GM21737 (cell line): ENCODE results near the gene PLEKHB1.

Experiments used
- ATAC-seq: cut with Tn5 transposase; IDR thresholded peaks from one replicate; pipeline ENCODE4 v1.9.1; 2021; ENCODE audit warnings: mild to moderate bottlenecking, moderate library complexity; ENCODE audit not compliant: unreplicated experiment

The PLEKHB1 gene

DNA sequence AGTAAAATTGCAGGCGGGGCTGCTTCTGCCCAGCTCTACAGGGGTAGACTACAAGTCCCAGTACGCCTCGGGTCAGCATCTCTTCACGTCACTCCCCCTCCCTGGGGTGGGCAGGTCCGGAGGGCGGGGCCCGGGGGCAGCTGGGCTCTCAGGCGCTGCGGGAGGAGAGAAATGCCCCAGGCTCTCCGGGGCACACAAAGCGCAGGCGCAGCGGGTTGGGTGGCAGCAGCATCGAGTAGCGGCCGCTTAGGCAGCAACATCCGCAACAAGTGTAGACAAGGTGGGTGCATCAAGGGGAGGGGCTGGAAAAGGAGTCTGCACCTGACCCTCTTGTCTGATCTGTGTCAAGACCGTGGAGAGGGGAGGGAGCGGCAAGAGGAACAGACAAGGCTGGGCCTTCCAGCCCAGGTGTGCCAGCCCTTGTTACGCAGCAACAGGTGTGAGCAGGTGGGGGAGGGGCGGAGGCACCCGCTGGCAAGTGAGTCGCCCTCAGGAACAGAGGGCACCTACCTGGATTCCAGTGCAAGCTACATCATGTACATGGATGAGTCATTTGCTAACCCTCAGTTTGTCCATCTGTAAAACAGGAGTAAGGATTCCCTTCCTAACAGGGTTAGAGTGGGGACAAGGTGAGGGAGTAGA, 1.2 kb downstream of the PLEKHB1 start:
- peak; percentile 92 for ATAC-seq

- ATAC-seq = no peak
These were observed 1.7 kb downstream of the PLEKHB1 start for GRCh38 chr11:73648121-73648520.

GRCh38 chr11:73648571-73649046, 2.2 kb downstream of the PLEKHB1 start:
- ATAC-seq = no peak

DNA sequence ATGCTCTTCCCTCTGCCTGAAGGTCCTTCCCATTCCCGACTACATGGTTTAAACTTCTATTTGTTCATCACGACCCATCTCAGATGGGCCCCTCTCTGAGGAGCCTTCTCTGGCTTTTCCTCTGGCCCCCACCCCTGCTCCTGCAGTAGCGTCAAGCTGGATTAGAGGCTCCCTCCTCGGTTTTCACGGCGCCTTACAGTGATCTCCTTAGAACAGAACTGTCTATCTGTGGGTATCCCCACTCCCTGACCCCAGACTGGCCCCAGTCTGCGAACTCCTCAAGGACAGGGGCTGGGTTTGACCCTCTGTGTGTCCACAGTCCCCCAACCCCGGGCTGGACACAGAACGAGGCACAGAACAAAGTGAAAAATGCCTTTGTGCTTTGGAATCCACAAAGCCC, 2.8 kb downstream of the PLEKHB1 start:
- no peak for ATAC-seq

DNA sequence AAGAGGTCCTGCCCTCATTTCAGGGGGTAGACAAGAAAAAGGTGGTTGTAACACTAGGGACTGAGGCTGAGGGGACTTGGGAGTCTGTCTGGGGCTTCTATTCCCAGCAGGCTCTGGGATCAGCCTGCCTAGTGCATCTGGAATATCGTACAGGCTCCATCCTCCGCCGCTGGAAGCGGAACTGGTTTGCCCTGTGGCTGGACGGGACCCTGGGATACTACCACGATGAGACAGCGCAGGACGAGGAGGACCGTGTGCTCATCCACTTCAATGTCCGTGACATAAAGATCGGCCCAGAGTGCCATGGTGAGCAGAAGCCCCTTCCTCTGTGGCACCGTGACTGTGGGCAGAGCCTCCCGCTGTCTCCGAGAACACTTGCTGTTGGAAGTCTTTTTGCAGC, 4.0 kb downstream of the PLEKHB1 start:
- no peak for ATAC-seq

DNA sequence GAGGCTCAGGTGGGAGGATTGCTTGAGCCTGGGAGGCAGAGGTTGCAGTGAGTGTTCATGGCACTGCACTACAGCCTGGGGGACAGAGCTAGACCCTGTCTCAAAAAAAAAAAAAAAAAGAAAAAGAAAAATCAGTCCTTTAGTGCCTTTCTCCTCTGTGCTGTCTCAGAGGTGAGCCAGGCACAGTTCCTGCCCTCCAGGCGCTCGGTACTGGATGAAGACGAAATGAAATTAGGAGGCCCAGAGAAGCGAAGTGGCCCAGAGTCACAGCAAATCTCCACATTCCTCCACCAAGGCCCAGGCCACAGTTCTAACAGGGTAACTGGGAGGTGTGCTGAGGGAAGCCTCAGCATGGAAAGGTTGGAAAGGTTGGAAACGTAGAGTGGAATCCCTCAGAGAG, 4.9 kb downstream of the PLEKHB1 start:
- no peak for ATAC-seq

- ATAC-seq = no peak
These were observed 5.3 kb downstream of the PLEKHB1 start for GRCh38 chr11:73651661-73652045.

DNA sequence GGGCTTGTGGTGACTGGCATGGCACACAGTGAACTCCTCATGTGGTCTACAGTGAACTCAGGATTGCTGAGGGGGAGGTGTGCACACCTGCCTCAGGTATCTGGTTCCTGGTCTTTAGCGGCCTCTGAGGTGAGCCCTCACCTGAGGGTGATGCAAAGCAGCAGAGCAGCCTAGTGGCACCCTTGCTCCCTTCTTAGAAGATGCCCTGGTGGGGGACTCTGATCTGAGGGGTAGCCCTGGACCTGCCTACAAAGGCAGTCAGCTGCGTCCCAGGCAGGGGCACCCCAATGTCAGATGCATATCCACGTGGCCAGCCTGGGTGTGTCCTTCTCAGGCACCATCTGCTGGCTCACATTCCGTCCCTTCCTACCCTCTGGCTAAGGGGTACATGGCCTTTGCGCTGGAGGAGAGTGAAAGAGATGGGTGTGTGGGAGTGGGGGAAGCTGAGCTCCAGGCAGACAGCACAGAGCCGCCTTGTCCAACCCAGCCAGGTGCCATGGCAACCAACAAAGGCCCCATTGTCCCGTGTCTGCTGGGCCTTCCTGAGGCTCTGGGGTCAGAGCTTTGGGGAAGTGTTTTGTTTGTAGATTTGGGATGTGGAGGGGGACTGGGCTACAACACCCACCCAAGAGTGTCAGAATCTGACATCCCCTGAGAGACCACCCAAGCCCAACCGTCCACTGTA, 5.8 kb downstream of the PLEKHB1 start:
- no peak for ATAC-seq

GRCh38 chr11:73652856-73653559, 6.6 kb downstream of the PLEKHB1 start:
- ATAC-seq = no peak

- ATAC-seq = no peak
These were observed 7.6 kb downstream of the PLEKHB1 start for GRCh38 chr11:73653996-73654395.

GRCh38 chr11:73654482-73655021, 8.2 kb downstream of the PLEKHB1 start:
- no peak for ATAC-seq

GRCh38 chr11:73655686-73656085, 9.3 kb downstream of the PLEKHB1 start:
- ATAC-seq = no peak

GRCh38 chr11:73656985-73657384, 10.6 kb downstream of the PLEKHB1 start:
- no peak for ATAC-seq

DNA sequence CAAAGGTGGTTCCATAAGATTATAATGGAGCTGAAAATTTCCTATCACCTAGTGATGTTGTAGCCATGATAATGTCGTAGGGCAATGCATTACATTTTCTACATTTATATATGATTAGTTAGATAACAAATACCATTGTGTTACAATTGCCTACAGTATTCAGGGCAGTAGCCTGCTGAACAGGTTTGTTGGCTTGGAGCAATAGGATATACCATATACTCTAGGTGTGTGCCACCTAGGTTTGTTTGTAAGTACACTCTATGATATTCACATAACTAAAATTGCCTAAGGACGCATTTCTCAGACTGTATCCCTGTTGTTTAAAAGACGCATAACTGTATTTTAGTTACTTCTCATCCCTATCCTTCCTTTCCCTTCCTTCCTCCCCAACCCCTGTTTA, 13.6 kb downstream of the PLEKHB1 start:
- ATAC-seq = no peak

- ATAC-seq = no peak
These were observed 14.2 kb downstream of the PLEKHB1 start for GRCh38 chr11:73660497-73661034.

DNA sequence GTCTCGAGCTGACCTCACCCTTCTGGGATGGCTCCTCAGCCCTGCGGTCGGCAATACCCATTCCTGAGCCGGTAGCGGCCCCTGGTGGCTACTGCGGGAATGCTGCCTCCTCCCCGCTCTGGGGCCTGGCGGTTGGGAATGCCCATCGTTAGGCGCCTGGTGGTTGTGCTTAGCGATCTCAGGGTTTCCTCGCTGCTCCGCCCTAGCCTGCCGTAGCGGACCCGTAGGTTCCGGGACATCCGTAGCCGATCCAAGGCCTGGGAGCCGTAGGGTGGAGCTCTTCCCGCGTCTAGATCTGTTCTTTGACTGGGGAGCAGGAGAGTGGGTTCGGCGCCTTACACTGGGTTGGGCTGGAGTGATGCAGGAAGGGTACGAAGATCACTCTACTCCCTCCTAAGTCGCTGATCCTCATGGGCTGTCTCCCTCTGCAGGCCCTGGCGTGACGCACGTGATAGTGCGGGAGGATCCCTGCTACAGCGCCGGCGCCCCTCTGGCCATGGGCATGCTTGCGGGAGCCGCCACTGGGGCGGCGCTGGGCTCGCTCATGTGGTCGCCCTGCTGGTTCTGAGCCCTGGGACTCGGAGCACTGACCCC, 14.8 kb downstream of the PLEKHB1 start:
- ATAC-seq = peak; percentile 74

DNA sequence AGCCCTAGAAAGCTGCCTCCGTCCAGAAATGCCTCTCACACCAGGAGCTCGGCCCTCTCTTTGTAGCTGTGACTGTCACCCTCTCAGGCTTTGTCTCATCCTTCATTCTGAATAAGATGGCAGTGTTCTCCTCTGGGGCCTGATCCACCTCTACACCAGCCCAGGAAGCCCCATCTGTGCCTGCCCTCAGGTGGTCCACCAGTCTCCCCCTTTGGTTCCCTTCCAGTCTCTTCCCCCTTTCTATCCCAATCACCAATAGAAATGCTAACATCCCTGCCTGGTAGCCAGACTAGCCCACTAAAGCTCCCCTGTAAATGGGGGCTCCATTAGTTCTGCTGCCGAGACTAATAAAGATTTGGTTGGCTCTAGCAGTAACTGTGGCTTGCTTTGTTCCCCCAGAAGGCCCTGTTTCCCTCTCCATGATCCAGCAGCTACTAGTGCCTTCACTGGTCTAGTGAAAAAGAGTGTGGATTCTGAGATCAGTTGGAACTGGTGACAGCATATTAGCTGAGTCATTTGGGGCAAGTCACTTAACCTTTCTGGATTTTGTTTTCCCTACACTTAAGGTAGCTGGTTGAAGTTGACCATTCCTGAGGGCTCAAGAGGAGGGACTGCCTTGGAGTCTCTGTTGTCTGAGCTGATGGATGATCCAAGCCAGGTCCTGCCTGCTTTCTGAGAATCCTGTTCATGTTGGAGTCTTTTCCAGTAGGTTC, 16.2 kb downstream of the PLEKHB1 start:
- ATAC-seq = no peak

- ATAC-seq = no peak
These were observed 17.5 kb downstream of the PLEKHB1 start for GRCh38 chr11:73663604-73664495.

- no peak for ATAC-seq
These were observed 18.5 kb downstream of the PLEKHB1 start for GRCh38 chr11:73664877-73665276.
